ENCODE results near the gene SPATA31E1. TPM values are rescaled to one million over a fixed set of nuclear protein-coding genes. Genes with fewer than 3 reads are reported as not detected.

The SPATA31E1 gene
- total RNA-seq, 1 donor from 2014 or later: not detected

- ATAC-seq (ENCODE audit: poor library complexity) (no peak), DNase-seq (no peak)
- intact Hi-C loops (cut with DNase I): no loop called here
These were observed 22.9 kb upstream of the SPATA31E1 start for GRCh38 chr9:87859786-87860185.

DNA sequence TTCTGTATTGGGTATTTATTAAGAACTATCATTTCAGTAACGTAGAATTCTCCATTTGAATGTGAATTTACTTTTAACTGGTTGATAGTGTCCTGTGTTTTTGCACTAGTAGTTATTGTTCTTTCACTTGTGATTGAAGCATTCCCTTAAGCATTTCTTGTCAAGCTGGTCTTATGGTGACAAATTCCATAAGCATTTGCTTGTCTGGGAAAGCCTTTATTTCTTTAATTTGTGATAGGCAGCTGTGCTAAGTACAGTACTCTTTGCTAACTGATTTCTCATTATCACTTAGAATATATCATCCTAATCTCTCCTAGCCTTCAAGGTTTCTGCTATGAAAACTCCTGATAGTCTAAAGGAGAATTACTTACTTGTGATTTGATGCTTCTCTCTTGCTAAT, 21.3 kb upstream of the SPATA31E1 start:
- ATAC-seq (ENCODE audit: poor library complexity): no peak
- DNase-seq: no peak
- intact Hi-C loops (cut with DNase I): no loop called here

- no peak for DNase-seq
- ATAC-seq (ENCODE audit: poor library complexity): no peak
- intact Hi-C loops (cut with DNase I): no loop called here
These were observed 20.0 kb upstream of the SPATA31E1 start for GRCh38 chr9:87862536-87863268.

- intact Hi-C loops (cut with DNase I): no loop called here
- DNase-seq (no peak), ATAC-seq (ENCODE audit: poor library complexity) (no peak)
These were observed 18.7 kb upstream of the SPATA31E1 start for GRCh38 chr9:87863882-87864465.

DNA sequence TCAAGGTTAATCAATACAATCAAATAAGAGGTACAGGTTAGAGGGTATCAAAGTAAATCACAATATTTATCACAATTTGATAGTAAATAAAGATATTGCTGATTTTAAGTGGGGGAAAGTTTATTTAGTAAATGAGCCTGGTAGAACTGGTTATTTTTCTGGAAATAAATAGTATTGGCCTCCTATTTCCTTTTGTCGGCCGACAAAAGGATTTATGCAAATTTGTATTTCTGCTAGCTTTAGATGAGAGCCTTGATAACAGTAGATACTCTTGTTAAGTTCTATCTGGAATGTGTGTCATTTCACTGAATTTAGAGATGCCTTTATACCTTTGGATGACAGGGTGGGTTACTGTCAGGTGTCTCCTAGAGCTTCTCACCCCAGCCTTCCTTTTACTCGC, 17.8 kb upstream of the SPATA31E1 start:
- intact Hi-C loops (cut with DNase I): no loop called here
- ATAC-seq (ENCODE audit: poor library complexity) (no peak), DNase-seq (no peak)

GRCh38 chr9:87865626-87866025, 17.1 kb upstream of the SPATA31E1 start:
- ATAC-seq (ENCODE audit: poor library complexity): no peak
- no peak for DNase-seq
- intact Hi-C loops (cut with DNase I): no loop called here

- ATAC-seq (ENCODE audit: poor library complexity) (no peak), DNase-seq (no peak)
- intact Hi-C loops (cut with DNase I): no loop called here
These were observed 15.3 kb upstream of the SPATA31E1 start for GRCh38 chr9:87867391-87867790.

DNA sequence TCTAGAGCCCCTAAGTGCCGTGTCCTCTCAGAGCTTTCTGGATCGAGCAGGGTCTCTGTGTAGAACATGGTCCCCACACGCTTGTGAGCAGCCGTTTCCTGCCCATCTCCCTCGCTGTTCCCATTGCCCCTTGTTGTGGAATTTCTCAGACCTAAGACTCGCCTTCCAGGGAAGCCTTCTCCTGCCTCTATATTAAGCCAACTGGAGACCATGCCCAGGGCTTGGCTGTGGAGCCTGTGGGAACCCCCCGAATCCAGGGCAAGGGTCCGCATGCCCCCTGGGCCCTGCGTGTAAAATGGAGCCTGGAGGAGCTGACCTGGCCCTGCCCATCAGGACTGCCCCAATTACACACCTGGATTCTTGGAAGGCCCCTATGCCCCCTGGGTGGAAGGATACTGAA, 14.5 kb upstream of the SPATA31E1 start:
- DNase-seq (no peak), ATAC-seq (ENCODE audit: poor library complexity) (no peak)
- intact Hi-C loops (cut with DNase I): no loop called here

GRCh38 chr9:87868635-87869034, 14.0 kb upstream of the SPATA31E1 start:
- no peak for DNase-seq
- intact Hi-C loops (cut with DNase I): no loop called here
- no peak for ATAC-seq (ENCODE audit: poor library complexity)

DNA sequence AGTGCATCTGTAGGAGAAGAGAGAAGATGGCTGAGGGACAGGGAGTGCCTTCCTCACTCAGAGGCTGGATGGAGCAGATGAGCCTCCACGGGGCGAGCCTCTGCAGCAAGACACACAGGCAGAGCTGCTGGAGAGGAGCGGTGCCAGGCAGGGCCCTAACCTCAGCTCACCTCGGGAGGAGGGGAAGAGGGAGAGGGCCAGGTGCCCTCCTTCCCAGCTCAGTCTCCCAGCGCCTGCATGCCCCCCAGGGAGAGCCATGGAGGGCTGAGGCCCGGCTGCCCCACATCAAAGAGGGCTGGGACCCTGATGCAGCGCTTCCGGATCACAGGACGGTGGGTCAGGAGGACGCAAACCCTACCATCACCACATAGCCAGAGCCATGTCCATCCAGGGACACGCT, 13.6 kb upstream of the SPATA31E1 start:
- ATAC-seq (ENCODE audit: poor library complexity) (no peak), DNase-seq (no peak)
- intact Hi-C loops (cut with DNase I): no loop called here

DNA sequence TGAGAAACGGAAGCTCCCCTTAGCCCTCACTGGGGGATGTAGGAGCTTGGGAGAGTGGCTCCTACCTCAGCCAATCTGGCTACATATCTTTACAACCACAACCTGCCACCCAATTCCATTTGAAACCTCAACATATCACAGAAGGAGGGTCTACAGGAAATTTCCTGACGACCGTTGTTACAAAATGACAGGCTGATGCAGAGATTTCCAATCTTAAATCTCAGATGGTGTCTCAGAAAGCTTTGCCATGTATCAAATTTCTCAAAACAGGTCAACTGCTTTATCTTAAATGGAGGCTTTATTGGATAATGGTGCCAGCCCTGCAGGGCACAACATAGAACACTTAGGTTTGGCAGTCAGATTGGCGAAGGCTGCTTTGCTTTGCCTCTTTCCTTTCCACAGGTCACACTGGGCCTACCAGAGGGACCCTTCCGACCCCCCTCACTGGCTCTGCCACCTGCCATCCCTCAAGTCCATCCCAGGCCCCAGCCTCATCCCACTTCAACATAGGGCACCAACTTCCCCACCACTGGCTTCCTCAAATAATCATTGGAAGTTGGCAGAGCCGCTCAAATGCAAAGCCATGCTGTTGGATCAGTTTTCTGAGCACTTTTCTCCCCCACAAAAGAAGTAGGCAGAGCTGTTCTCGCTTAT, 11.1 kb upstream of the SPATA31E1 start:
- no peak for DNase-seq
- intact Hi-C loops (cut with DNase I): no loop called here
- ATAC-seq (ENCODE audit: poor library complexity): no peak

DNA sequence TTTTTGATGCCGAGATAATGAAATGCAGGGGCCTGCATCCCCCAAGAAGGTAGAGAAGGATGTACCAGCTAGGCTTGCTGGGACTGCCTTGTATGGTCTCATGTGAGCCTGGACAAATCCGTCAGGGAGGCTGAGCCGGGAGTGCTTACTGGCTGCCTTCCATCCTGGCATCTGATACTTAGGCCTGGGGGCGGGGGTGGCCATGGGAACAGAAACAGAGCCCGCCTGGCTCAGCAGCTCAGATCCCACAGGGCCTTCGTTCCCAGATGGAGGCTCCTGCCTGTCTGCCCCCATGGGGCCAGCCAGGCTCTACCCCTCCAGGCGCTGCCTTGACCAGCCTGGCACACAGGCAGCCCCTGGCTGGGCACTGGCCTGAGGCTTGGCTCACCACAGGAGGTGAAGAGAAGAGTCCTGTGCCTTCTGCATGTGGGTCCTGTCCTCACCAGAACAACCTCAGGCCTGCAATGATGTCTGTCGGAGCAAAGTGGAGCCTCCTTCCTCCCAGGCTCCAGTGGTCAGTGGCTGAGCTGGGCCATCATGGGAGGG, 10.5 kb upstream of the SPATA31E1 start:
- ATAC-seq (ENCODE audit: poor library complexity): no peak
- DNase-seq: no peak
- intact Hi-C loops (cut with DNase I): no loop called here

DNA sequence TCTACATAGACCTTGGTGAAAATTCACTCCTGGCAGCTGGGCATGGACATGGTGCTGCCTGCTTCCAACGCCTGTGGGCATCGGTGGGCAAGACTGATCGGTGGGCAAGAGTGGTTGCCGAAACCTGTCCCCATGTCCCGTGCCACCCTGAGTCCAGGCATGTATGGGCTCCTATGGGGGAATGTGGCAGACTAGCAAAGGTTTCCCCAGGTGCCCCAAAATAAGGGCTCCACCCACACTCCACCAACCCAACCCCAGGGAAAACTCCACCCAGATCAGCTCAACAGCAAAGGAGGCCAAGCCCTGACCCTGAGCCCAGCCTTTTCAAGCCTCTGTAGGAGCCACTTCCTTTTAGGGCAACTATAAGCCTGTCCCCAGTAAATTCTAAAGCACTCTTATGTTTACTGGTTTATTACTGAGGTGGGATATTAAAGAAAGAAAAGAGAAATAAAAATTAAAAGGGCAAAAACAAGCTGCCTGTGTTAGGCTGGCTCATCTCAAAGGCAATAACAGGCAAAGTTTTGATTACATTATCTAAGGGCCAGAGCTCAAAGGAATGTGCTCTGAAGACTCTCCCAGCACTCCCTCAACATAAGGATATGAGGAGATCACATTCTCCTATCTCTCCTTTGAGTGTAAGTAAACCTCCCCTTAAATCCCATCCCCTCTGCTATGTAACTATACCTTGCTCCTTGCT, 8.9 kb upstream of the SPATA31E1 start:
- intact Hi-C loops (cut with DNase I): no loop called here
- DNase-seq (no peak), ATAC-seq (ENCODE audit: poor library complexity) (no peak)

DNA sequence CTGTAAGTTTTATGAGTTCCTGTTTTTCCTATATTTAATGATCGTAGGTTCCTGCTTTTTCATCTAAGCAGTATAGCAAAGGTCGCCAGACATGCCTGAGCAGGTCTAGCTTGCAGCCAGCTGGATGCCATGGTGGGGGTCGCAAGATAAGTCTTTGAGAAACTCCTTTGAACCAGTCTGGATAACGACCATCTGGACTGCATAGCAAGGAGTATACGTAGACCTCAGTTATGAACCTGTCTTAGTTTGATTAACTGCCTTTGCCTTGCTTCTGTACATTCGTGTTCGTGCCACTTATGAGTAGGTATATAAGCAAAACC, 8.4 kb upstream of the SPATA31E1 start:
- ATAC-seq (ENCODE audit: poor library complexity): no peak
- DNase-seq: no peak
- intact Hi-C loops (cut with DNase I): no loop called here

GRCh38 chr9:87875060-87875459, 7.6 kb upstream of the SPATA31E1 start:
- intact Hi-C loops (cut with DNase I): no loop called here
- ATAC-seq (ENCODE audit: poor library complexity) (no peak), DNase-seq (no peak)

DNA sequence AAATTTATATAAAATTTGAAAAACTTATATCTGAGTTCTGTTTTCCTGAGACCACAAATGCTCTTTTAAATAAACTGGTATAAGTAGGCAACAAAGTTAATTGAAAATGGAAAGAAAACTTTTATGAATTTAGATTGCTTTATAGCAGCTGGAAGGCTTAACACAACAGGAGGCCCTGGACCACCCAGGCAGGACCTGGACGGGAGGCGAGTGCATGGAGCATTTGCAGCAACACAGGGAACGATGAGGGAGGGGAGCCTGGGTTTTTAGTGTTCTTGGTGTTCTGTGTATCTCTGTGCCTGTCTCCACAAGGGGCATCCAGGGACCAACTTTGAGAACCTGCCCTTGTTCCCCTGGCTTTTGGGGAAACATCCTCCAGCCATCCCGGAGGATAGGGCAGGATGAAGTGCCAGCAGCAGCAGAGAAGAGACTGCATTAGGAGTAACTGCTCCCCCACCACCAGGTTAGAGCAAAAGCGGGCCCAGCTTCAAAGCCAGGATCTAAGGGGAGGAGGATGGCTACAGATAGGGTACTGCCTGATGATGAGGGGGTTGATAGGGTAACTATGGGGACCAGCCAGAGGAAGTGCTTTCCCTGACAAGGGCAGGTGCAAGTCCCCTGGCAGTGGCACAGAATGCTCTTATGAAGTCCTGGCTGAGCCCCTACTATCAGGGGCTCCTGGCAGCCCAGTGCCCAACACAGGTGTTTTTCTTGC, 6.7 kb upstream of the SPATA31E1 start:
- DNase-seq: no peak
- intact Hi-C loops (cut with DNase I): no loop called here
- ATAC-seq (ENCODE audit: poor library complexity): no peak

- ATAC-seq (ENCODE audit: poor library complexity): no peak
- DNase-seq: no peak
- intact Hi-C loops (cut with DNase I): no loop called here
These were observed 6.0 kb upstream of the SPATA31E1 start for GRCh38 chr9:87876708-87877107.

DNA sequence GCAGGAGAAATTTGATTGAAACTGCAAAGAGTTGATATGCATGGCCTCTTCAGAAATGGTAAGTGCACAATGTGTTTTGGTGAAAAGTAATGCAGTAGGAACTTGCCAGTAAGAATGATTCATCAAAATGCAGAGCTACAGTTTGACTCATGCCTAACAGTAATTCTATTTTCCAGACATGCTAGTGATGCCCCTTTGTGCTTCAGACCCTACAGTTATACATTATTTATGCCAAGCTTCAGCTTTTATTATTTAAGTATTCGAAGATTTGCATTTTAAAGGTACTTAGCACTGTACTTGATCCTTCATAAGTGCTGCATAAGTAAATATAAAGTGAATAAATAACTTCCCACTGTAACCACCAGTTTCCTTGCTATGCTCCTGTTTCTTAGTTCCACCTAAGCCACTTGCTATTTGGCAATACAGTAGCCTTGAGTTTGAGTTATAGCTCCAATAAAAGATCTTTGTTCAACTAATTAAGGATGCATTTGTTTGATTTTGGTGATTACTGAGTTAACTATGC, 3.6 kb upstream of the SPATA31E1 start:
- intact Hi-C loops (cut with DNase I): no loop called here
- ATAC-seq (ENCODE audit: poor library complexity) (no peak), DNase-seq (no peak)

- no peak for DNase-seq
- no peak for ATAC-seq (ENCODE audit: poor library complexity)
- intact Hi-C loops (cut with DNase I): no loop called here
These were observed 2.6 kb upstream of the SPATA31E1 start for GRCh38 chr9:87880116-87880515.
